ENCODE results near the gene RANBP3.
"Not testable (repeated sequence)": the region's sequence is repeated elsewhere in the genome, so short reads cannot be mapped to it uniquely, and the experiment has no call there.

Gene RANBP3

DNA sequence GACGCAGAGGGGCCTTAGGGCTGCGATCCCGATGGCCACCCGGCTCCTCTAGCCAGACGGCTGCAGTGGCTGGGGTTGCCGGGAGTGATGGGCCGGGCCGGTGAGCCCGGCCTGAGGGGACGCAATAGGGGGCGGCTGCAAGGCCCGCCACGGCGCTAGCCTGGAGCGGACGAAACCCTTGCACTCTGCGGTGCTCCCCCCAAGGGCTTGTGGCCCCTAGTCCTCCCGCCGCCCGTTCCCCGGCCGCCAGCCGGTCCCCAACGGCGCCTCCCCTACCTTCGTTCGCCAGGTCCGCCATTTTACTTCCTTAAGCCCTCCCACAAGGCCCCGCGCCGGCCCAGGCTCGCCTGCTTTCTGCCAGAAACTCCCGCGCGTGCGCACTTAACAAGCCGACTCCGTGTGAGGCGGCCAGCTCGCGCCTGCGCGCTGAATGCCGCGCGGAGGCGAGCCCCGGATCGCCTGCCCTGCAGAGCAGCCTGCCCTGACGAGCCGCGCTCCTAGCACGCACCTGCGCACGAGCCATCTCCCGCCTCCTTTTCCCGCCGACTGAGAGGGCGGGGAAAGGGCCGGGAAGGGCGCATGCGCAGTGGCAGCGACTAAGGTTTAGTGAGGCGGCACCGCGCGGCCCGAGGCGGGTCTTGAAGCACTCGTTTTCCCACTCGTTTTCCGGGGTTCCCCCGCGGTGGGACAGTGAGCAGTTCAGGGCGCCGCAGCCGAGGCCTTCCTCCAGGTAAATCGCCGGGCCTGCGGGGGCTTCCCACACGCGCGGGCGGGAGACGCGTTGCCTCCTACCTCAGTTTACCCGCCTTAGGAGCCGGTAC, at the start of gene RANBP3:
Gene RANBP3 (minus strand): TSS at position 356 of the 821 bp plus-strand sequence. CDS start 58 bp downstream, at position 298.
- DNase-seq = peak; percentile 99

GRCh38 chr19:6026390-6027227, 48.7 kb upstream of the RANBP3 start:
- peak; percentile 24 for DNase-seq

DNA sequence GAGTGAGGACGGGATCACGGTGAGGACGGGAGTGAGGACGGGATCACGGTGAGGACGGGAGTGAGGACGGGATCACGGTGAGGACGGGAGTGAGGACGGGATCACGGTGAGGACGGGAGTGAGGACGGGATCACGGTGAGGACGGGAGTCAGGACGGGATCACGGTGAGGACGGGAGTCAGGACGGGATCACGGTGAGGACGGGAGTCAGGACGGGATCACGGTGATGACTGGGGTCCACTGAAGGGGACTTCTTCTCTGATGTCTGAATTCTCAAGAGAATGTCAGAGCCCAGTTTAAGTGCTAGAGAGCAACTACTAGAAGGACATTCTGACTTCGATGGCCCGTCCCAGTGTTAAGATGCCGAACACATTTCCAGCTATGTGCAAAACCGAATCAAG, 46.8 kb upstream of the RANBP3 start:
- DNase-seq = not testable (repeated sequence)

GRCh38 chr19:6023936-6024335, 46.0 kb upstream of the RANBP3 start:
- DNase-seq = no peak

DNA sequence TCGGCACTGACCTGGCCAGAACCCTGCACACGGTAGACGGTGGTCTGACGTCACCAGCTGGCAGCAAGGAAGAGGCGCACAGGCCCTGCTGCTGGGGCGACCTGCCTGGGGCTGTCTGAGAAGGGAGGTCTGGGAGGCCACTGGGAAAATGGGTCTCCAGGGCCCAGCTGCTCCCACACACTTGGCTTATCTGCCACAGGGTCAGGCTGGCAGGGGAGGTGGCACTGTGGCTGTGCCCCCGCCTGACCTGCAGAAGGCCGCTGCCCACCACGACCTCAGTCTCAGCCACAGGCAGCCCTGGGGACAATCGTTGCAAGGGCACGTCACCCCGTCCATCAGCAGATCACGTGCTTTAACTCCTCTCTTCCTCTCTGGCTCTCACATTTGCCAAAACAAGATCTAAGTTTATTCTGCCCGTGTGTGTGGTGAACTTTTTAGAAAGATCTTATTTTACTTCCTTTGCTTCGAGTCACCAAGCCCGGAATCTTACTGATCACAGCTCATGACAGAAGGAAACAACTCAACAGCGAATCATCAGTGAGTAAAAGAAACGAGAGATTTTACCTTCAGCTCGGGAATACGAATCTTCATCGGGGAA, 45.2 kb upstream of the RANBP3 start:
- no peak for DNase-seq

- DNase-seq = no peak
These were observed 44.7 kb upstream of the RANBP3 start for GRCh38 chr19:6022570-6023064.

DNA sequence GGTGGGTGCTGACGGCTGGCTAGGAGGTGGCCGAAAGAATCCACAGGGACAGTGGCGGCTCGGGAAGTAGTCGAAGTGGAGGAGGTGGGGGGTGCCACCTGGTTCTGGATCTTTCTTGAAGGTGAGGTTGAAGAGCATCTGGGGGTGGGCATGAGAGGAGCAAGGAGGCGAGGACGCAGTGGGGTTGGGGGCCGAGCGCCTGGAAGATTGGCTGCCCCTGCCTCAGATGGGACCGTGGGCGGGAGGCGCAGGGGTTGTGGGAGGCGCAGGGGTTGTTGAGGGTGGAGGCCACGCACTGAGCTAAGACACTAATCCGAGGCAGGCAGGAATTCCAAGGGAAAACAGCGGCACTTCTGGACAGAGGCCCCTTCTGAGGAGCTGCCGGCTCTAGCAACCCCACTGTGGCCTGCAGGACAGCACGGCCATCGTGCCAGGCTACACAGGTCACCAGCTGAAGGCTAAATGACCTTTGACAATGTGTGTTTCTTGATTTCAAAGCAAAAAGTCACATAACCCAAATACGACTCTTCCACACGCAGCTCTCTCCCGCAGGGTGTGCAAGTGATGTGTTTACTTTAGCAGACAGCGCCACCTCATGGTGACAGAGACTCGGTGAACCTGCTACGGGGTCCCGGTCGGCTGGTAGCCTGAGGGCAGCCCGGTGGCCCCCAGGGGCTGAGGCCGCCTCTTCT, 44.1 kb upstream of the RANBP3 start:
- peak; percentile 90 for DNase-seq

- no peak for DNase-seq
These were observed 43.2 kb upstream of the RANBP3 start for GRCh38 chr19:6020972-6021805.

- peak; percentile 38 for DNase-seq
These were observed 42.4 kb upstream of the RANBP3 start for GRCh38 chr19:6020166-6020882.

DNA sequence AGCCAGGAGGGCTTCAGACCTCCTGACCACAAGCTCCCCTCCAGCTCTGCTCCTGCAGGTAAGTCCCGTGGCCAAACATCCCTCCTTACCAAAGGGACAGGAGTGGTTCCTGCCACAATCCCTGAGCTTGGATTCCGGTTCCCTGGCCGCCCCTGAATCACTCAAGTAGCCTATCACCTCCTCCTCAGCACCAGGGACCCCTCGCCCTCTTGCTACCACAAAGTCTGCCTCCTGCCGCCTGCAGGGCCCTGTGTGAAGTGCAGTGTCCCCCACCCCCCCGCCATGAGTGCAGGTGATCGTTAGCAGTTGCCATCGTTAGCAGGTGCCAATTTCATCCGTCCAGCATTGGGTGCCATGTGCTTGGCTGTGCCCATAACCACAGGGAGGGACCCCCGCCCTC, 40.8 kb upstream of the RANBP3 start:
- DNase-seq = peak; percentile 58

- peak; percentile 46 for DNase-seq
These were observed 39.6 kb upstream of the RANBP3 start for GRCh38 chr19:6017576-6017975.

DNA sequence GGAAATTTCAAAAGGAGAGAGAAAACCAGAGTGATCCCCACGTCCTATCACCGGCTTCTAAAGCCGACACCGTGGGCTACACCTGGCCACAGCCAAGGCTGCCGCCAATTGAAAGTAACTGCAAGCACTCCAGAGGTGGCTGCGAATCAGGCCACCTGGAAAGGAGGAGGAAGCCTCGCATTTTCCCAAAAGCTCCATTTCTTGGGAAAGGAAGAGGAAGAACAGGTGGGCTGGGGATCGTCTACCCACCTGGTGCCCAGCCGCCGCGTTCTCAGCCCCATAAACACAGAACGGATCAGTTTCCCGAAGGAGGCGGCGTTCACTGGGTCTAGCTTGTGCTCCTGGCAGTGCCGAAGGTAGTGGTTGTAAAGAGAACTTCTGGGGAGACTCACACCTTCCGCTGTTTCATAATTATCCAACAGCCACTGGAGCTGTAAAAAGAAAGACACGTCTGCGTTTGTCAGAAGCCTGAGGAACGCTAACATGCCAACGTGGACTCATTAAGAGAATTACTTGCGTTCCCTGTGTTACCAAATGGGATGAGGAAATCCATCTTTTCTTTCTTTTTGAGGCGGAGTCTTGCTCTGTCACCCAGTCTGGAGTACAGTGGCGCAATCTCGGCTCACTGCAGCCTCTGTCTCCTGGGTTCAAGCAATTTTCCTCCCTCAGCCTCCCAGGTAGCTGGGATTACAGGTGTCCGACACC, 38.1 kb upstream of the RANBP3 start:
- DNase-seq = peak; percentile 31

- peak; percentile 25 for DNase-seq
These were observed 36.7 kb upstream of the RANBP3 start for GRCh38 chr19:6014551-6015135.

DNA sequence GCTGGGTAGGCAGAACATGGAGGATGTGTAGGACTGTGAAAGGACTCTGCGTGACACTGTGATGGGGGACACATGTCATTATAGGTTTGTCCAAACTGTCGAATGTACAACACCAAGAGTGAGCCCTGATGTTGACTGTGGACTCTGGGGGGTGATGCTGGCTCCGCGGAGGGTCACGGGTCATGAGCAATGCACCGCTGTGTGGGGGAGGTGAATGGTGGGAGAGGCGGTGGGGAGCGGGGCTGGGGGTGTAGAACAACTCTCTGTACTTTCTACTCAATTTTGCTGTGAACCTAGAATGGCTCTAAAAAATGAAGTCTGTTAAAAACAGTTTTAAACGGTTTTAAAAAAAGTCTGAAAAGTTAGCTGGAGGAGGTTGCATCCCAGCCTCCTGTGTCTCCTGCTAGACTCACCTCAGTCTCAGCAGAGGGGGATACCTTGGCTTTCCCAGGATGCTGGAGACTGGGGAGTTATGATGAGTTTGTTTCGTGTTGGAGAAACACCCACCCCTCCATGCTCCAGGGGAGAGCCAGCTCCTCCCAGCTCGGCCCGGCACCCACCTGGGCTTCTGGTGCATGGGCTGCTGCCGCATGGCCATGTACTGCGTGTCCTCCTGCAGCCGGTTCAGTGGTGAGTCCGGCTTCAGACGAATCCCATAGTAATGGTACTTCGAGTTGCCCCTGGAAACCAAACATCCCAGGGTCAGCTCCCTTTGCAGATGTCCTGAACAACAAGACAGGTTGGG, 34.7 kb upstream of the RANBP3 start:
- no peak for DNase-seq

- DNase-seq = no peak
These were observed 33.9 kb upstream of the RANBP3 start for GRCh38 chr19:6011794-6012193.

GRCh38 chr19:6011206-6011605, 33.3 kb upstream of the RANBP3 start:
- no peak for DNase-seq

GRCh38 chr19:6010107-6010506, 32.2 kb upstream of the RANBP3 start:
- DNase-seq = no peak

- no peak for DNase-seq
These were observed 29.9 kb upstream of the RANBP3 start for GRCh38 chr19:6007866-6008265.

DNA sequence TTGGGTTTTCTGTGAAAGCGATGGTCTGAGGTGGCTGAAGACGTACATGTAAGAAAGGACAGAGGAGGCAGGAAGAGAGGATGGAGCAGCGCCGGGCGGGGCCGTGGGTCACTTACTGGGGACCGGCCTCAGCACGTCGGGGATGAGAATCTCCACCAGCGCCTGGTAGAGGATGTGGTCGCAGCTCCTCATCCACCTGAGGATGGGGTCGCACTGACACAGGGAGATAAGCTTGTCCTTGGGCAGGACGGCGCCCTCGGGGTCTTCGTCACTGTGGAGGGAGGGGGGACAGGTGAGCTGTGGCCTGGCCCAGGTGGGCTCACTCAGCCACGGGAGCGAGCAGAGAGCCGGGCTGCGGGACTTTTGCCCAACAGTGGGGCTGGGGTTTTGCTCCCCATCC, 29.0 kb upstream of the RANBP3 start:
- DNase-seq = no peak

Data from activated effector memory CD4-positive, alpha-beta T cell treated with anti-CD3 and anti-CD28 coated beads, Interleukin-2, amount 50 U/mL, for 16 hours (primary cell).